Measurements from ENCODE around the gene SOHLH1.

DNA sequence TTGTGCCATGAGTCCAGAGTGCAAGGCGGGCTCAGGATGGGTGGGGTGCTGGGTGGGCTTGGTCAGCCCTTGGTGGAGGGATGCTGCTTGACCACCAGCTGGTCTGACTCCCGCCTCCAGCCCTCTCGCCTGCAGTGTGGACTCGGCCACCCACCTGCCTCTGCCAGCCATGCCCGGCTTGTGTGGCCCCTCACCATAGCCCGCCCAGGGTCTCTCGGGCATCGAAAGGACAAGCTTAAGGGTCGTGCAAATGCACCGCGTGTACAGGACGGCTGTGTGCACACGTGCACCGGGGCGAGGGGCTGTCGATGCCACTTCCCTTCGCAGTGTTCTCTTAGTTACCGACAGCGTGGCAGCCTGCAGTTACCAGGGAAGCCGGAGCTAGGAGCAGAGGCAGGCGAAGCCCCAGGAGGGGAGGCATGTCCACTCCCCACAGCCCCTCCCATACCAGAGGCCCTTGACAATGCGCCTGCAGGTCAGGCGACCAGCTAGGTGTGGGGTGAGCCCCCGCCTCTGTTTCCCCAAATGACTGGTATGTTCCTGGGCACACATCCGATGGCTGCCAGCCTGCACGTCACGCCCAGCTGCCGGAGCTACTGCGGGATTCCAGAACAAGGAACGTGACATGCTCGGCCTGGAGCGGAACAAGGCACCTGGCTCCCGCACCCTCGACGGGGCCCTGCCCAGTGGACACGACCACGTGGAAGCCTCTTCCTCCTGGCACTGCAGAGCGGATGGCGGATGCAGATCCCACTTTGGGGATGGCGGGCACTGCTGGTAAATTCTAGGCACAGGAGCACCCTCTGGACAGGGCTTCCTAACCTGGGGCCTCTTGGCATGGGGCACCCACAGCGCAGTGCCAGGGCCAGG is 28.3 kb downstream of the SOHLH1 start:
- TF ChIP-seq, protein P1, sequence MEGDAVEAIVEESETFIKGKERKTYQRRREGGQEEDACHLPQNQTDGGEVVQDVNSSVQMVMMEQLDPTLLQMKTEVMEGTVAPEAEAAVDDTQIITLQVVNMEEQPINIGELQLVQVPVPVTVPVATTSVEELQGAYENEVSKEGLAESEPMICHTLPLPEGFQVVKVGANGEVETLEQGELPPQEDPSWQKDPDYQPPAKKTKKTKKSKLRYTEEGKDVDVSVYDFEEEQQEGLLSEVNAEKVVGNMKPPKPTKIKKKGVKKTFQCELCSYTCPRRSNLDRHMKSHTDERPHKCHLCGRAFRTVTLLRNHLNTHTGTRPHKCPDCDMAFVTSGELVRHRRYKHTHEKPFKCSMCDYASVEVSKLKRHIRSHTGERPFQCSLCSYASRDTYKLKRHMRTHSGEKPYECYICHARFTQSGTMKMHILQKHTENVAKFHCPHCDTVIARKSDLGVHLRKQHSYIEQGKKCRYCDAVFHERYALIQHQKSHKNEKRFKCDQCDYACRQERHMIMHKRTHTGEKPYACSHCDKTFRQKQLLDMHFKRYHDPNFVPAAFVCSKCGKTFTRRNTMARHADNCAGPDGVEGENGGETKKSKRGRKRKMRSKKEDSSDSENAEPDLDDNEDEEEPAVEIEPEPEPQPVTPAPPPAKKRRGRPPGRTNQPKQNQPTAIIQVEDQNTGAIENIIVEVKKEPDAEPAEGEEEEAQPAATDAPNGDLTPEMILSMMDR (conservative IDR thresholded peaks at IDR 0.05; ENCODE audit: low read depth, low read length): no peak
- TF ChIP-seq EZH2 (IDR thresholded peaks at IDR 0.05; ENCODE audit: low read length, unreplicated experiment): no peak
